ENCODE results near the gene REXO4. TPM values are rescaled to one million over a fixed set of nuclear protein-coding genes. Genes with fewer than 3 reads are reported as not detected.

Gene REXO4
- polyA plus RNA-seq, 1 donor (not counting 4 experiments of a cell fraction or from before 2014, with no cell fraction given), result 21.5 TPM

DNA sequence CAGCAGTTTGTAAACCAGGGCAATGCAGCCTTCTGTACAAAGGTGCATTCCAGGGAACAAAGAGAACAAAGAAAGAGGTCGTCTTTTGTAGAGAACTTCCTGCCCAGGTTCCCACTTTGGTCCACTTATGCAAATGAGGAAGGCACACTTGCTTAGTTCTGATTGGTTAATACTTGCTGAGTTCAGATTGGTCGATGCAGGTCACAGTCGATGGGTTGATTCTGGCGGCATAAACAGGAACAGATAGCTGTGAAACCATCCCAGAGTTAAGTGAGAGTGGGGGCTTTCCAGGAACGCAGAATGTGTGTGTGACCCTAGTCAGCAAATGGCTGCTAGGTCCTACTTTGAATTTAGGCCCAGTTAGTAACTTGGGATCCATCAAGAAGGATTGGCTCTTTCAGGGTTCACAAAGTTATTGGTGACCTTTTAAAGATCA is 2.6 kb upstream of the REXO4 start:
- Histone ChIP-seq H2AFZ (ENCODE audit: control insufficient read depth, low read length) (no peak overlapping the region), H3K9ac (ENCODE audit: control insufficient read depth, extremely low read depth, insufficient read depth, low read length) (no peak overlapping the region), H3K4me3 (ENCODE audit: control insufficient read depth in 2 of 3, extremely low read depth in 1 of 3, insufficient read depth in 2 of 3, low read depth in 1 of 3, low read length in 3 of 3) (no peak overlapping the region), H3K27me3 (ENCODE audit: control insufficient read depth, extremely low read depth, insufficient read depth, low read length) (peaks cover 2% of the 10 kb centered on the region), H3K4me1 (ENCODE audit: control insufficient read depth, extremely low read depth, insufficient read depth, low read length) (peaks cover 14% of the 10 kb centered on the region), H3K9me3 (ENCODE audit: control insufficient read depth, low read depth, low read length) (no peaks in the 10 kb centered on the region), H3K36me3 (ENCODE audit: control insufficient read depth in 2 of 2, extremely low read depth in 1 of 2, insufficient read depth in 2 of 2, low read length in 2 of 2) (peaks cover 2 to 4% of the 10 kb centered on the region in 2 experiments), H3K27ac (ENCODE audit: control insufficient read depth, insufficient read depth, low read length) (no peak overlapping the region), H4K20me1 (ENCODE audit: control insufficient read depth, extremely low read depth, insufficient read depth, low read length) (no peaks in the 10 kb centered on the region), H3K79me2 (ENCODE audit: control insufficient read depth, insufficient read depth, low read length) (peaks cover 22% of the 10 kb centered on the region), H3K4me2 (ENCODE audit: control insufficient read depth, extremely low read depth, insufficient read depth, low read depth, low read length) (no peak overlapping the region), H3K9me1 (ENCODE audit: control insufficient read depth, extremely low read depth, insufficient read depth, low read length) (no peaks in the 10 kb centered on the region)
- FAIRE-seq (no peak), DNase-seq (ENCODE audit: low read depth, low spot score) (no peak)
- dilution Hi-C loops (cut with MboI; ENCODE audit: extremely low pct_ligation_motif_present, low sequenced_read_pairs), result no loop called here
- TF ChIP-seq, protein P1, sequence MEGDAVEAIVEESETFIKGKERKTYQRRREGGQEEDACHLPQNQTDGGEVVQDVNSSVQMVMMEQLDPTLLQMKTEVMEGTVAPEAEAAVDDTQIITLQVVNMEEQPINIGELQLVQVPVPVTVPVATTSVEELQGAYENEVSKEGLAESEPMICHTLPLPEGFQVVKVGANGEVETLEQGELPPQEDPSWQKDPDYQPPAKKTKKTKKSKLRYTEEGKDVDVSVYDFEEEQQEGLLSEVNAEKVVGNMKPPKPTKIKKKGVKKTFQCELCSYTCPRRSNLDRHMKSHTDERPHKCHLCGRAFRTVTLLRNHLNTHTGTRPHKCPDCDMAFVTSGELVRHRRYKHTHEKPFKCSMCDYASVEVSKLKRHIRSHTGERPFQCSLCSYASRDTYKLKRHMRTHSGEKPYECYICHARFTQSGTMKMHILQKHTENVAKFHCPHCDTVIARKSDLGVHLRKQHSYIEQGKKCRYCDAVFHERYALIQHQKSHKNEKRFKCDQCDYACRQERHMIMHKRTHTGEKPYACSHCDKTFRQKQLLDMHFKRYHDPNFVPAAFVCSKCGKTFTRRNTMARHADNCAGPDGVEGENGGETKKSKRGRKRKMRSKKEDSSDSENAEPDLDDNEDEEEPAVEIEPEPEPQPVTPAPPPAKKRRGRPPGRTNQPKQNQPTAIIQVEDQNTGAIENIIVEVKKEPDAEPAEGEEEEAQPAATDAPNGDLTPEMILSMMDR (optimal IDR thresholded peaks at IDR 0.05 in 1 of 3, IDR thresholded peaks at IDR 0.05 in 1 of 3, conservative IDR thresholded peaks at IDR 0.05 in 1 of 3; ENCODE audit: extremely low read depth in 1 of 3, insufficient read depth in 2 of 3, low read length in 3 of 3), result no peak
- TF ChIP-seq EZH2 (IDR thresholded peaks at IDR 0.05; ENCODE audit: low read length), result no peak

- peaks cover 14% of the 10 kb centered on the region for H3K4me1 ChIP-seq (ENCODE audit: control insufficient read depth, extremely low read depth, insufficient read depth, low read length)
- dilution Hi-C loops (cut with MboI; ENCODE audit: extremely low pct_ligation_motif_present, low sequenced_read_pairs), result no loop called here
- H4K20me1 ChIP-seq (ENCODE audit: control insufficient read depth, extremely low read depth, insufficient read depth, low read length), result no peaks in the 10 kb centered on the region
- H3K9me3 ChIP-seq (ENCODE audit: control insufficient read depth, low read depth, low read length), result no peaks in the 10 kb centered on the region
- H3K4me2 ChIP-seq (ENCODE audit: control insufficient read depth, extremely low read depth, insufficient read depth, low read depth, low read length), result peak overlapping the region; percentile 80
- H3K9me1 ChIP-seq (ENCODE audit: control insufficient read depth, extremely low read depth, insufficient read depth, low read length), result no peaks in the 10 kb centered on the region
- no peak for DNase-seq (ENCODE audit: low read depth, low spot score)
- TF ChIP-seq, protein P1 (optimal IDR thresholded peaks at IDR 0.05 in 1 of 3, IDR thresholded peaks at IDR 0.05 in 1 of 3, conservative IDR thresholded peaks at IDR 0.05 in 1 of 3; ENCODE audit: extremely low read depth in 1 of 3, insufficient read depth in 2 of 3, low read length in 3 of 3), result no peak
- no peak for TF ChIP-seq EZH2 (IDR thresholded peaks at IDR 0.05; ENCODE audit: low read length)
- H3K4me3 ChIP-seq (ENCODE audit: control insufficient read depth in 2 of 3, extremely low read depth in 1 of 3, insufficient read depth in 2 of 3, low read depth in 1 of 3, low read length in 3 of 3), result no peak overlapping the region
- peaks cover 35% of the 10 kb centered on the region for H3K79me2 ChIP-seq (ENCODE audit: control insufficient read depth, insufficient read depth, low read length)
- peaks cover 2 to 16% of the 10 kb centered on the region in 2 experiments for H3K36me3 ChIP-seq (ENCODE audit: control insufficient read depth in 2 of 2, extremely low read depth in 1 of 2, insufficient read depth in 2 of 2, low read length in 2 of 2)
- no peak overlapping the region for H2AFZ ChIP-seq (ENCODE audit: control insufficient read depth, low read length)
- H3K9ac ChIP-seq (ENCODE audit: control insufficient read depth, extremely low read depth, insufficient read depth, low read length), result no peak overlapping the region
- H3K27me3 ChIP-seq (ENCODE audit: control insufficient read depth, extremely low read depth, insufficient read depth, low read length), result no peaks in the 10 kb centered on the region
- no peak for FAIRE-seq
- H3K27ac ChIP-seq (ENCODE audit: control insufficient read depth, insufficient read depth, low read length), result no peak overlapping the region
These were observed 1.2 kb upstream of the REXO4 start for GRCh38 chr9:133419005-133419404.
